ENCODE data around the gene STAG3.
A peak's percentile ranks its signal among the peaks of the same experiment; 100 is the strongest.

DNA sequence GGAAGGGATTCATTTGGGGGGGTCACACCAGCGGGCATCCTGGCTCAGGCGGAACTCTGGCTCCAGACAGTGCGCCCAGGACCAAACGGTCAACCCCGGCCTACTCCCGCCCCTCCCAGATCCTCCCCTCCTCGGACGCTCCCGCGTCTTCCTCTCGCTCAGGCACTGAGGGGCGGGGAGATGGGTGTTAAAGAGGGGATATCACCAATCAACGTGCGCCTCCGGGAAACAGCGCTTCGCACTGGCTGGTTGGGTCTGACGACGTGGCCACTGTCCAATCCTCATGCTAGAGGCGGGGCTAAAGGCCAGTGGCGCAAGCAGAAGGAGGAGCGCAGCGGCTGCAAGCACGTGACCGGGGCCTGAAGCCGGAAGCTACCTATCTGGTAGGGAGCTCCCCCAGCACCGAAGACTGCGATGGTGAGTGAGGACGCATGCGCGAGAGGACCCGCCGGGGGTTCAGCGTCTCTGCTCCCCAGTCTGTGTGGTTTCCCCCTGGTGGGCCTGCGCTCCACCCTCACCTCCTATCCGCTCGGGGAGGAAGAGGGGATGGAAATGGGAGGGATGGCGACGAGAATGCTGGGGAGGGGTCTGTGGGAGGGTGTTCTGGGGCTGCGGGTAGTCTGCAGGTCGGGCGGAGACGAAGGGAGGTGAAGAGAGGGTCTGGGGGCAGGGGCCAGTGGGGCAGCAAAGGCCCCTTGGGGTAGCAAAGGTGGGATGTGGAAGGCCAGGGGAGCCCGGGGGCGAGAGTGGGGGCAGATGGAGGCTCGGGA lies 29.0 kb upstream of the STAG3 start, which contains the start of gene LAMTOR4:
- TF ChIP-seq POLR2A (IDR thresholded peaks at IDR 0.05; ENCODE audit: low read depth) (no peak), POLR2AphosphoS5 (IDR thresholded peaks at IDR 0.05) (peak; percentile 90 to 97)
- TF ChIP-seq, protein P1, sequence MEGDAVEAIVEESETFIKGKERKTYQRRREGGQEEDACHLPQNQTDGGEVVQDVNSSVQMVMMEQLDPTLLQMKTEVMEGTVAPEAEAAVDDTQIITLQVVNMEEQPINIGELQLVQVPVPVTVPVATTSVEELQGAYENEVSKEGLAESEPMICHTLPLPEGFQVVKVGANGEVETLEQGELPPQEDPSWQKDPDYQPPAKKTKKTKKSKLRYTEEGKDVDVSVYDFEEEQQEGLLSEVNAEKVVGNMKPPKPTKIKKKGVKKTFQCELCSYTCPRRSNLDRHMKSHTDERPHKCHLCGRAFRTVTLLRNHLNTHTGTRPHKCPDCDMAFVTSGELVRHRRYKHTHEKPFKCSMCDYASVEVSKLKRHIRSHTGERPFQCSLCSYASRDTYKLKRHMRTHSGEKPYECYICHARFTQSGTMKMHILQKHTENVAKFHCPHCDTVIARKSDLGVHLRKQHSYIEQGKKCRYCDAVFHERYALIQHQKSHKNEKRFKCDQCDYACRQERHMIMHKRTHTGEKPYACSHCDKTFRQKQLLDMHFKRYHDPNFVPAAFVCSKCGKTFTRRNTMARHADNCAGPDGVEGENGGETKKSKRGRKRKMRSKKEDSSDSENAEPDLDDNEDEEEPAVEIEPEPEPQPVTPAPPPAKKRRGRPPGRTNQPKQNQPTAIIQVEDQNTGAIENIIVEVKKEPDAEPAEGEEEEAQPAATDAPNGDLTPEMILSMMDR (IDR thresholded peaks at IDR 0.05), result peak in 1 of 3 experiments; percentile 25
